ENCODE data around the gene TTYH2.

Gene TTYH2

DNA sequence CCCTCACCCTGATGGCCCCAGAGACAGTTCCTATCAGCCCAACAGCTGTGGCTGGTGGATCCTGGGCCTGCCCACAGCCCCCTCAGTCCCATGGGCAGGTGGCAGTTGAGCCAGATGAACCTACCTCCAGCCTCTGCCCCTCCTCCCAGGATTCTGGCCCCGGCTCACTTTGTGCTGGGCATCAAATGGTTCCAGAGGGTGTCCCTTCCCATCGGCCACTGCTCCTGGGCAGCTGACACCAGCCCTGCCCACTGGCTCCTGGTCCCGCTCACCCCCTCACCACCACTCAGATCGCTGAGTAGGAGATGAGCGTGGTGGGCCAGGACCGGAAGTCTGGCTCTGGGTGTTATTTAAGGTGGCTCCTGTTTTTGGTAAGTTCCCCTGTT, 2.0 kb downstream of the TTYH2 start:
- no peak for DNase-seq

DNA sequence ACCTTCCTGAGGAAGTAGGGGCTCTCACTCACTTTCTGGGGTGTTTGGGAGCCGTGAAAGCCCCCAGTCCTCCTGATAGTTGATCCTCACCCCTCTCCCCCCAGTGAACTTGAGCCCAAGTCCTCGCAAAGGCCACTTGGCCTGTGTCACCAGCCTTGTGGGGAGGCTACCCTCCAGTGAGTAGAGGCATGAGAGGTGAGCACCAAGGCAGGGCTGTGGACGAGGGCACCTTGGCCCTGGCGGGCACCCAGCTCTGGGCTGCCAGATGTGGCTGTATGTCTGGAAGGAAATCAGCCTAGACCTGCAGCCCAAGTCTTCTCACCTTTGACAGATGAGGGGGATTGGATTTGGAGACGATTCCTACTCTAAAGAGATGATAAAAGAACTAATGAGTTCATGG, 3.1 kb downstream of the TTYH2 start:
- DNase-seq, result no peak

DNA sequence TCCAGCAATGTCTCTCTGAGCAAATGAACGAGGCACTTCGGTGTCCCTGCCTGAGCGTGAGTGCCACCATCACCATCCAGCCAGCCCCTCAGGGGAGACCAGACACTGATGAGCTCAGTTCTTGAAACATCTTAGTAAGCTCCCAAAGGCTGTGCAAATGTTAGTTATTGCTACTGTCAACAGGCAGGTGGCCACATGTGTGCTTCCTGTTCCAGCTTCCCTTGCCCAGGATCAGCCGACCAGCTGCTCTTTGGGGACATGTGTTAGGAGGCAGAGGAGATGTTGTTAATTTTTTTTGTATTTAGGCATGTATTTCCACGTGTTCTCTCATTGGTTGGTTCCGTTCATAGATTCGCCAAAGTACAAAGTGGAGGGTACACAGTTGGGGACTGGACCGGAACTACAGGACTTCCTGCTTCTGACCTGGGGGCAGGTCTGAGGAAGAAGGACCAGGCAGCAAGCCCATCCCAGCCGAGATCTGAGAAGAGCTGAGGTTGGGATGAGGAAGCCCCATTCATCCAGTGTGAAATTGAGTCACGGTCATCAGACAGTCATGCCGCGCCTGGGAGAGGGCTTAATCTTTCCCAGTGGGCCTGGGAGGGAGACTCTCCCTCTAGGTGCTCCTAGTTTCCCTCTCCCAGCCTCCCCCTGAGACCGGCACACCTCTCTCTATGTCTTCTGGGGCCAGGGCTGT, 3.8 kb downstream of the TTYH2 start:
- no peak for DNase-seq

DNA sequence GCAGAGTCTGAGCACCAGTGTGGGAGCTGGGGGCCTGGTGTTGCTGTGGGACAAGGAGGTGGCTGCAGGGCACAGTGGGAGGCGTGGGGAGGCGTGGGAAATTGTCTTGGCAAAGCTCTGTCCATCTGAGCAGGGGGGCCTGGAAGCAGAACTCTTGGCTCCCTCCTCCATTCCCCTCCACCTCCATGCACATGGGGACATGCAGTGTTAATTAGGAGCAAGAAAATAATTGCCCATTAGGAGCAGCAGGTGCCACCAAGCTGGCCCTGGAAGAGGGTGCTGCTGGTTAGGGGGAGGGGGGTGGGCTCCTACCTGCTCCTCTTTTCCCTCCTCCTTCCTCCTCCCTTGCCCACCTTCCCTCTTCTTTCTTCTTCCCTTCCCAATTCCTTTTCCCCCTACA, 4.5 kb downstream of the TTYH2 start:
- no peak for DNase-seq

DNA sequence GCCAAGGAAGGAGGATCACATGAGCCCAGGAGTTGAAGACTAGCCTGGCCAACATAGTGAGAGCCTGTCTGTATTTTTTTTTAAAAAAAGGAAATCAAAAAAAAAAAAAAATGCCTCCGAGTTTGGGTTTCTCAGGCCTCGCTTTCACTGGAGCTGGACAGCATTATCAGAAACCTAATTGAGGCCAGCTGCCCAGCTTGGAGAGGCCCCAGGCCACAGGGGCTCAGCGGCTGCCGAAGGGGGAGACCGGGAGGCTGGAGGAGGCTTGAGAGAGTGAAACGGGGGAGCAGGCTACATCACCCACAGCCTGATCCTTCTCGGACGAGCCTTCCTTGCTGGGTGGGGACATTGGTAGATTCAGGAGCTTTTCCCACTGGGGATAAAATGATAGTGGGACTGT, 5.1 kb downstream of the TTYH2 start:
- DNase-seq, result peak; percentile 68

DNA sequence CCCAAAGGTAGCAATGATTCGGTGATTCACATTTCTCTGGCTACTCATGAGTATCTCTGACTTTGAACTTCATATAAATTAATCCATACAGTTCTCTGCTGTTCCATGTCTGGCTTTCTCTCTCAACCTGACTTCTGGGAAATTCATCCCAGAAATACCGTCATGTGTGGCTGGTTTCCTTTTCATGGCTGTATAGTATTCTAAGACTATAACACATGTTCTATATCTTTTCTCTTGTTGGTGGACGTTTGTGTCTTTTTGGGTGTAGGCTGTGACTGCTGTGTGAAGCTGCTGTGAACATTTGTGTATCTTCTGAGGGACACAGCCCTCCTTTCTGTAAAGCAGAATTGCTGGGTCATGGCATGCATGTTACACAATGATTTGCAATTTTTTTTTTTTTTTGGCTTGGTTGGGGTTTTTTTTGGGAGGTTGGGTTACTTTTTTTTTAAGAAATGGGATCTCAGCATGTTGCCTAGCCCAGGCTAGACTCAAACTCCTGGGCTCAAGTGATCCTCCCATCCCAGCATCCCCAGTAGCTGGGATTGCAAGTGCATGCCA, 6.3 kb downstream of the TTYH2 start:
- no peak for DNase-seq

DNA sequence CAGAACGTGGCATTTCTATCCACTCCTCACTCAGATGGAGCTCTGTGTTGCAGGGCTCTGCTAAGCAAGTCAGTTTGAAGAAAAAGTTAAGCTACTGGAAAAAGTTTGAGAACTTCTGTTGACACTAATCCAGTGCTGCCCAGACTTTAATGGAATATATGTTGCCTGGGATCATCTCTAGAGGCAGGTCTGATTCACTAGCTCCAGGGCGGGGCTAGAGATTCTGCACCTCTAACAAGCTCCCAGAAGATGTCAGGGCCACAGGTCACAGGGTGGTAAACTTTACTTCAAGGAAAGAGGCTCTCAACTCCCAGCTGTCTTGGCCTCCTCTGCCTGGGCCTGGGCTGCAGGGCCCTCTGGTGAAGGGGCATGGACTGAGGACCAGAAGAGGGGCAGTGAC, 6.8 kb downstream of the TTYH2 start:
- DNase-seq, result no peak

DNA sequence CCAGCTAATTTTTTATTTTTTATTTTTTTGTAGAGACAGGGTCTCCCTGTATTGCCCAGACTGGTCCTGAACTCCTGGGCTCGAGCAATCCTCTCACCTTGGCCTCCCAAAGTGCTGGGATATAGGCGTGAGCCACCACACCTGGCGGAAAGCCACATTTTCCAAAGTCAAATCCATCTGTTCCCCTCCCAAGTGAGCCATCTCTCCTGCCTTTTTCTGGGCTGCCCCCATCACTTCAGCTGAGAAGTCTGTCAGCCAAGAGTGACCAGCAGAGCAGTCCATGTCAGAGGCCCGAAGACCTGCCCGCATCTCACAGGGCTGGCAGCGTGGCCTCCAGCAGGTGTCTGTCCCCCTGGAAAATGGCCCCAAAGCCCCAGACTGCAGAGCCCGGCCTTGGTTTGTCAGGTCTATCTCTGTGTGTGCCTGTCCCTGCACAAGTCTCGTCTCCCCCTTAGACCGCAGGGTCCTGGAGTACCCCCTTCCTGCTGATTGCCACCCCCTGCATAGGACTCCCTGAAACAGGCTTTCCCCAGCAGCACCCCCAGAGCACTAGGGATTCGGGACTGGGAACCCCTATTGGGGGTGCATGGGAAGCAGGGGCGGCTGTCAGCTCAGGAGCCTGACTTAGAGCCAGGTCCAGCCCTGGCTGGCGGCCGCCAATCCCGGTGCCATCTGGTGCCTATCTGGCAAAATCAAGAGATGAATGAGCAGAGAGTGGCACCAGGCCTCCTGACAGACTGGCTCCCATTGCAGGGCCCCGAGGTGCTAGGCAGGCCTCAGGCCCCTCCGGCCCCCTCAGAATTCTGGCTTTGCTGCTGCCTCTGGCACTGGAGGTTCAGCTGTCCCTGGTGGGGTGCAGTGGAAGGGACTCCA, 7.8 kb downstream of the TTYH2 start:
- no peak for DNase-seq

DNA sequence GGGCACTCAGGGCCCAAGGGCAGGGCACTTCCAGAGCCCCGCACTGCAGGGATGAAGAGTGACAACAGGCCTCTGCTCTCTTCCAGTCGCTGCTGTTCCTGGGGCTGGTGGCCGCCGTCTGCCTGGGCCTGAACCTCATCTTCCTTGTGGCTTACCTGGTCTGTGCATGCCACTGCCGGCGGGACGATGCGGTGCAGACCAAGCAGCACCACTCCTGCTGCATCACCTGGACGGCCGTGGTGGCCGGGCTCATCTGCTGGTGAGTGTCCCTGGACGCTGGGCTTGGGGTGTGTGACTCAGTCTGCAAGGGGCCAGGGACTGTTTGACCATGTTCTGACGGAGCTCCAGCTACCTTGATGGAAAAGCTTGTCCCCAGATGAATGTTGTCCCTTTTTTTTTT, 9.0 kb downstream of the TTYH2 start:
- no peak for DNase-seq

DNA sequence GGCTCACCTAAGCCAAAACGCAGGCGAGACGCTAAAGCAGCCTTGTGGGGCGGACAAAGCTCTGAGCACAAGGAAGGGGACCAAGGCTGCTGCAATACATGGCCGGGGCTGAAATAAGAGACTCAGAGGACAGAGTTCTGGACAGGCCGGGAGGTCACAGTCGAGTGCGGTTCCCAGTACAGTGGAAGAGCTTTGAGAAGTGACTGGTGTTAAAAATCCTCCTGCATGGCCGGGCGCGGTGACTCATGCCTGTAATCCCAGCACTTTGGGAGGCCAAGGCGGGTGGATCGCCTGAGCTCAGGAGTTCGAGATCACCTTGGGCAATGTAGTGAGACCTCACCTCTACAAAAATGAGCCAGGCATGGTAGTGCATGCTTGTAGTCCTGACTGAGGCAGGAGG, 10.5 kb downstream of the TTYH2 start:
- no peak for DNase-seq

DNA sequence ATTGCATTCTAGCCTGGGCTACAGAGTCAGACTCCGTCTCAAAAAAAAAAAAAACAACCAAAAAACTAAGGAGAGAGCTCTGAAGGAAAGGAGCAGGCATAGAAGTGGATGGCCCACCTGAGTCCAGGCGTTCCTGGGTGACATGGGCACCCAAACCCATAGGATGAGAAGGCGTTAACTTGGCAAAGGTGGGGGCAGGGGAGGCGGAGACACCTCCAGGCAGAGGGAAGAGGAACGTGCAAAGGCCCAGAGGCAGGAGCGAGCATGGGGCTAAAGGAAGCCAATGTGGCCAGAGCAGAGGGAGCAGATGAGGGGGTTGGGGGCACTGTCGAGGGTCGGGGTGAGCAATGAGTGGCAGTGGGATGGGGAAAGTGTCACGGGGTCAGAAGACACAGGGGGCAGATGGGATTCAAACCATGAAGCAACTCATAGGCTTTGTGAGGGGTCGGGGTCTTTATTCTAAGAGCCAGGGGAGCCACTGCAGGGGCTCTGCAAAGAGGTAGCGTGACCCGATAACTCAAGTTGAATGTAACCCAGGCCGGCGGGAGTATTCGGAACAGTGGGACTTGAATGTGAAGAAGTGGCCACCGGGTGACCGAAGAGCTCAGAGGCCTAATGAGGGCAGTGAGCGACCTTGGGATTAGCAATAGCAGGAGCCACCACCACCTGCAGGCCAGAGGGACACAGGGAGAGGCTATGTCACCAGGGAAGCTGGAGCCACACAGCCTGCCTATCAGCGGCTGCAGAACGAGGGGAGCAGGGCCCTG, 11.8 kb downstream of the TTYH2 start:
- DNase-seq, result no peak

DNA sequence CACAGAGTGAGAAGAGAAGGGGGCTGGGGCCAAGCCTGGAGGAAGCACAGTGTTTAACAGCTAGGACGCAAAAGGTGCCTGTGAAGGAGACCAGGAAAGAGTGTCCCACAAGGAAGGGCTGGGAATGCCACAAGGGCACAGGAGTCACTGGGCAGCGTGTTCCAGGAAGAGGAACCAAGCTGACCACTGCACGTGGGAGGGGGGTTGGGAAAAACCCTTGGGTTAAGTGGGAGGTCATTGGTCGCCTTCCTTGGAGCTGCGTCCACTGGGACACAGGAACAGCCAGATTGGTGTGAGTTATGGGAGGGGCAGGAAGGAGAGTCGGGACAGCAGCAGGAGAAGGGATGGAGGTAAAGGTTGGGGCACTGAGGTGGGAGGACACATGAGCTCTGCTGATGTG, 12.9 kb downstream of the TTYH2 start:
- no peak for DNase-seq

DNA sequence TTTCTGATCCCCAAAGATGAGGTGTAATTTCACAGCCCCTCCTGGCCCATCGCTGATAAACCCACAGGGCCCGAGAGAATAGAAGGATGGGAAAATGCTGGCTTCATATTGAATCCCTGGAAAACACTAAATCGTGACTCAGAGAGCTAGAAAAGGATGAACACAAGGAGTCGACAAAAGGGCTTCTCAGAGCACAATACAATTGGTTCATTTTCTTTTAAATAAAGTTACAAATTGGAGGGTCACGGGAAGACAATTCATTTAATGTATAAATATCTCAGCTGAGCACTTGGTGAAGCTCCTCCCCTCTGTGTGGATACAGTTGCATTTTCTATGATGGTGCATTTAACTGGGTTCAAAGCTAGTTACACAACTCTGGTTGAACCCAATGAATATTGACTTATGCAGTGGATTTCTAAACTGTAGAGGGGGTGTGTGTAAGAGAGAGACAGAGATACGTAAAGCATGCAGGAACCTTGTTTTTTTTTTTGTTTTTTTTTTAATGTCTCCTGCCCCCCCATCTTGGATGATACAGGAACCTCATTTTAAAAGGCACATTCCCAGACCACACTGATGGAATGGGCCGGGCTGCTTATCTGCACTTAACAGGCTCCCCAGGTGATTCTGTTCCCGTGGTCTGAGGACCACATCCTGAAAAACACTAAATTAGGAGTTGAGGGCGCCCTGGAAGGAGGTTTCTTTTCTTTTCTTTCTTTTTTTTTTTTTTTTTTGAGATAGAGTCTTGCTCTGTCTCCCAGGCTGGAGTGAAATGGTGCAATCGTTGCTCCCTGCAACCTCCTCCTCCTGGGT, 14.1 kb downstream of the TTYH2 start:
- no peak for DNase-seq

DNA sequence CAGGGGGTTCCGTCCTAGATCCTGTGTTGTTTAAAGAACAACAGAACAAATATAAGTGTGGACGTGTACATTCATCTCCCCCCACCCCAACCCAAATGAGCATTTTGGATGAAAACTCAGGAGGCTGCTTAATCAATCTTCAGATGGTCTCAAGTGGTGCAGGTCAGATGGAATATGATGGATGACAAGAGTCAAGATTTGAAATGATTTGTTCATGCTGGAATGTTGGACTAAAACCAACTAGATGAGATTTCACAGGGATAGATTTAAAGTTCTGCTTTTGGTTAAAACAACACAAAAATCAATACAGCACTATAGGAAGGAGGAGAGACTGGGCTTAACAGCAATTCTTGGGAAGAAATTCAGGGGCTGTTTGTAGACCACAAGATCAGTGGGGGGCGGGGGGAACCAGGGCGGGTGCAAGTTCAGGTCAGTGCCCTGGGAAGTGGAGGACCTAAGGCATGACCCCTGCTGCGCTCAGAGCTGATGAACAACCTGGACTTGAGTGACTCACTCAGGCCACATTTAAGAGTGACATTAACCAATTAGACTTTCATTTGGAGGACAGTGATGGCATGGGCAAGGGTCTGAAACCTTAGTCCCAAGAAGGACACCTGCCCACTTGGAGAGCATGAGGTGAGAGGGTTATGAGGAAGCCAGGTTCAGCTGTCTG, 15.1 kb downstream of the TTYH2 start:
- no peak for DNase-seq

DNA sequence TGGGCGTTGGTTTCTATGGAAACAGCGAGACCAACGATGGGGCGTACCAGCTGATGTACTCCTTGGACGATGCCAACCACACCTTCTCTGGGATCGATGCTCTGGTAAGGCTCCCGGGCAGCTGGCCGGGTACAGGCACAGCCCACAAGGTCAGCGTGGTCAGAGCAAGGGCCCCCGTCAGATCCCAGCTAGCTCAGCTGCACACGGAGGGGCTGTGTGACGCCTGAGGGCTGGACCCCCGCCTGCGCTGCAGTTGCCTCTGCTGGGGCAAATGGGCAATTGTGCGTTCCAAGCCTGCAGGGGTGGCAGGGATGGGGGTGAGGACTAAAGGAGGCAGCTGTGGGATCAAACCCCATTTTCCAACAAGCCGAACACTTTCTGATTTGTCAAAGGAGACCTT, 17.5 kb downstream of the TTYH2 start:
- DNase-seq, result no peak

DNA sequence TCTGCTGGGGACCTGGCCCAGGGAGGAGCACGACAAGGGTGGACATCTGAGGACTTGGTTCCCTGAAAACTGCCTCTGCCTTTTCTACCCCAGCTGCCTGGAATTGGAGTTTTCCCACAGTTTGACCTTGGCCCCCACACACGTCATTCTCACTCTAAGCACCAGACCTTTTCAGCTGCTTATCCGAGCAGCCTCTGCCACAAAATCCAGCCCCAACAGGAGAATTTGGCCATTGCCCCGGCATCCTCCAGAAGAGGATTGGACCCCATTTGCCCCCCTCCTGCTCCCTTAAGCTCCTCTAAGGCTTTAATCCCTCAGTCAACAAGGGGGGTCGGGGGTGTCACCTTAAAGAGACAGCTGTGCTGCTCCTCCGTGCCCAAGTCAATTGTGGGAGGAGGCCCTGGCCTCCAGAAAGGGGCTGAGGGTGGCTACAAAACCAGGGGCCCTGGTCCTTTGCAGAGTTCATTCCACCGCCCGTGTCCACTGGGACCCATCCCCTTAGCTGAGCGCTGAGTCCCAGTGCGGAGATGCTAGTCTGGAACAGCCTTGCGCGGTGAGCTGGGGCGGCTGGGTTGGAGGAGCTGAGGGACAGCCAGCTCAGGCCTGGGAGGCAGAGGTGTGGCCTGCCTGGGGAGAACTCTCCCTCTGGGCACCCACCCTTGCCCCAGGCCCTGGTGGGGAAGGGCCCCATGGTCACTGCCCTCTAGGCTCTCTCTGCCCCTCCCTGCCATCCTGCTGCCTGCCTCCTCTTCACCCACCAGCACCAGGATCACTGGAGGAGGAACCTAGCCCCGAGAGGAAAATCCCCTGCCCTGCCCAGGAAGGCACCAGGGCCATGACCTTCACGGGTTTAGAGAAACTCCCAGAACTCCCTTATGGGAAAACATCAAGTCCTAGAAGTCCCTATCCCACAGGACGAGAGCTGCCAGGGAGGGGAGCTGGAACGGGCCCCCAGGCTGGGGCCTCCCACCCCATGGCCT, 18.8 kb downstream of the TTYH2 start:
- DNase-seq, result no peak

DNA sequence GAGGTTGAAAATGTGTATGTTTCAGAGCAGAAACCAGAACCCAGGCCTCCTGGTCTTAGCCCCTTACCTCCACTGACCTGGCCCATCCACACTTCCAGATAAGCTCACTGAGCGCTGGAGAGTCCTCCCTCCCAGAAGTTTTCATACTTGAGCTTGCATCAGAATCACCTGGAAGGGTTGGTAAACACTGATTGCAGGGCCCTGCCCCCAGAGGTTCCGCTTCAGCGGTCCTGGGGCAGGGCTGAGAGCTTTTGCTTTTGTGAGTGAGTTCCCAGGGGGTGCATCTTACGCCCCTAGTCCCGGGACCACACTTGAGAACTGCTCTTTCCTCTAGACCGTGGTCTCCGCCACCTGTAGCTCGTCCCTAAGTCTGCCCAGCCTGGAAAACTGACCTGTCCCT, 20.6 kb downstream of the TTYH2 start:
- no peak for DNase-seq

DNA sequence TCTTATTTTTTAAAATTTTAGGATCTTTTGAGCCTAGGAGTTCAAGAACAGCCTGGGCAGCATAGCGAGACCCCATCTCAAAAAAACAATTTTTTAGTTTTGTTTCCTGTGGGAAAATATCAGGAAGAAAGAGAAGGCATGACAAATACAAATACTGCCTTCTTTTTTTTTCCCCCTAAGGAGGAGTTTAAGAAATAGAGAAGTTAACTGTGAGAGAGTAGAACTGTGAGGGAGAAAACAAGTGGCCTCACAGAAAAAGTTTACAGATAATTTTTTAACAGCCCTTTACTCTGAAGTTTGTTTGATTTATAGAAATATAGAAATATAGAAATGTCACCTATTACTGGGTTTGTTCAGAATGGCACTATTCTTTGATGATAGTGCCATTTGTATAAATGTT, 21.1 kb downstream of the TTYH2 start:
- no peak for DNase-seq

DNA sequence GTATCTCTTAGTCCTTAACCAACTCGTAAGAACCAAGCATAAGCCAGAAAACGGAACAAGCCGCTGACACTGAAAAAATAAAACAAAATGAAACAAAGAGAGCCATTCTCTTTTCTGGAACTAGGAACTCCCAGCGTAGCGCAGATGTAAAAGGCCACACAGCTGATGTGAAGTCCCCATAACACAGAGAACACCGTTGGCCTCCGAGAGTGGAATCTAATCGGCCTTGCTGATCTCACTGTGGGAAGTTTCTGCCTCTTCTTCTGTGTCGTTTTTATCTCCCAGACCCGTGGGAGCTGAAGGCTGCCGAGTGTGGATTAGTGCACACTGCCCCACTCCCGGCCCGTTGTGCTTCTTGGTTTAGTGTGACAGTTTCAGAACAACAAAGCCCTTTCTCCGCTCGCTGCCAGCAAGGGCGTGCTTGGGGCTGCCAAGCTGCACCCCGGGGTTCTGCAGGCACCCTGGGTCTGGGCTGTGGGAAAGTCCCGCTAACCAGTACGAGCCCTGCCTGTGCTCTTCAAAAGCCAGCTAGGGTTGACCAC, 21.7 kb downstream of the TTYH2 start:
- DNase-seq, result no peak

DNA sequence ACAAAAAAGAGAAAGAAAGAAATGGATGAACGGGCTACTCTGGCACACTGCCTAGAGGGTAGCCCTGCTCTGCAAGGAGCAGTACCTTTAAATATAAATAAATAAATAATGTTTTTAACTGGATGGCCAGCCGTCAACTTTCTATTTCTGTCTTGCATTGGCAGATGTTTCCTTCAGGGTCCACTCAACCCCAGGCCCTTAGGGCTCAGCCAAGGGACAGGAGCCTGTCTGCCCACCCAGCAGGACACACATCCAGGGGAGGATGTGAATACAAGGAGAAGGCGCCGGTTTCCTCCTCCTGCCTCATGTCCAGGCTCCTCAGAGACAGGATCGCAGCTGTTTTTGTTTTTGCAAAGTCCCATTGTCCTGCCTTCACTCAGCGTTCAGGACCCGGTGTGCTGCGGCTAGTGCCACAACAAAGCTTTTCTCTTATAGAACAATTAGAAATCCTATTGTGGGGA, 22.6 kb downstream of the TTYH2 start:
- no peak for DNase-seq
